ENCODE results near the gene ZNF581. TPM values are rescaled to one million over a fixed set of nuclear protein-coding genes. Genes with fewer than 3 reads are reported as not detected.
A peak's percentile ranks its signal among the peaks of the same experiment; 100 is the strongest.

Gene ZNF581
- total RNA-seq, 2 donors from 2014 or later, result 7.5 to 8.6 TPM

DNA sequence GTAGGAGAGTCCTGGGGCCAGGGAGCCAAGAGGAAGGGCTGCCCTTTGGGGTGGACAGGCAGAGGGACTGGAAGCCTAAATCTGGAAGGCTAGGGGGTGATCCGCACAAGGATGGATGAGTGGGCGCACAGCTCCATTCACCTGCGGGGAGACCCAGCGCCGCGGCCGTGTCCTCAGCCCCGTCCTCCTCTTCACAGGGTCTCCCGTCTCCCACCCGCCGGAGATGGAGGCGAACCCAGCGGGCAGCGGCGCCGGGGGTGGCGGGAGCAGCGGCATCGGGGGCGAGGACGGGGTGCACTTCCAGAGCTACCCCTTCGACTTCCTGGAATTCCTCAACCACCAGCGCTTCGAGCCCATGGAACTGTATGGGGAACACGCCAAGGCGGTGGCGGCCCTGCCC, 30.1 kb upstream of the ZNF581 start:
- DNase-seq (ENCODE audit: low spot score), result no peak
- TF ChIP-seq, protein P1, sequence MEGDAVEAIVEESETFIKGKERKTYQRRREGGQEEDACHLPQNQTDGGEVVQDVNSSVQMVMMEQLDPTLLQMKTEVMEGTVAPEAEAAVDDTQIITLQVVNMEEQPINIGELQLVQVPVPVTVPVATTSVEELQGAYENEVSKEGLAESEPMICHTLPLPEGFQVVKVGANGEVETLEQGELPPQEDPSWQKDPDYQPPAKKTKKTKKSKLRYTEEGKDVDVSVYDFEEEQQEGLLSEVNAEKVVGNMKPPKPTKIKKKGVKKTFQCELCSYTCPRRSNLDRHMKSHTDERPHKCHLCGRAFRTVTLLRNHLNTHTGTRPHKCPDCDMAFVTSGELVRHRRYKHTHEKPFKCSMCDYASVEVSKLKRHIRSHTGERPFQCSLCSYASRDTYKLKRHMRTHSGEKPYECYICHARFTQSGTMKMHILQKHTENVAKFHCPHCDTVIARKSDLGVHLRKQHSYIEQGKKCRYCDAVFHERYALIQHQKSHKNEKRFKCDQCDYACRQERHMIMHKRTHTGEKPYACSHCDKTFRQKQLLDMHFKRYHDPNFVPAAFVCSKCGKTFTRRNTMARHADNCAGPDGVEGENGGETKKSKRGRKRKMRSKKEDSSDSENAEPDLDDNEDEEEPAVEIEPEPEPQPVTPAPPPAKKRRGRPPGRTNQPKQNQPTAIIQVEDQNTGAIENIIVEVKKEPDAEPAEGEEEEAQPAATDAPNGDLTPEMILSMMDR (IDR thresholded peaks at IDR 0.05), result no peak
- H3K27ac ChIP-seq, result peak overlapping the region; percentile 68 to 92

DNA sequence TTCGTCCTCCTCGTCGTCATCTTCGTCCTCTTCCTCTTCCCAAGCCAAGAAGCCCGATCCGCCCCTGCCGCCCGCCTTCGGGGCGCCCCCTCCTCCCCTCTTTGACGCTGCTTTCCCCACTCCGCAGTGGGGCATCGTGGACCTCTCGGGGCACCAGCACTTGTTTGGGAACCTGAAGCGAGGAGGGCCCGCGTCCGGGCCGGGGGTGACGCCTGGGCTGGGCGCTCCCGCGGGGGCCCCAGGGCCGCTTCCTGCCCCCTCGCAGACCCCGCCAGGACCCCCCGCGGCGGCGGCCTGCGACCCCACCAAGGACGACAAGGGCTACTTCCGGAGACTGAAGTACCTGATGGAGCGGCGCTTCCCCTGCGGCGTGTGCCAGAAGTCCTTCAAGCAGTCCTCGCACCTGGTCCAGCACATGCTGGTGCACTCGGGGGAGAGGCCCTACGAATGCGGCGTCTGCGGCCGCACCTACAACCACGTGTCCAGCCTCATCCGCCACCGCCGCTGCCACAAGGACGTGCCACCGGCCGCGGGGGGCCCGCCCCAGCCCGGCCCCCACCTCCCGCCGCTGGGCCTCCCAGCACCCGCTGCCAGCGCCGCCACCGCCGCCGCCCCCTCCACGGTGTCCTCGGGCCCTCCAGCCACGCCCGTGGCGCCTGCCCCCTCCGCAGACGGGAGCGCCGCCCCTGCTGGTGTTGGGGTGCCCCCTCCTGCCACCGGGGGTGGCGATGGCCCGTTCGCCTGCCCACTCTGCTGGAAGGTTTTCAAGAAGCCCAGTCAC, 29.3 kb upstream of the ZNF581 start:
- H3K27ac ChIP-seq, result no peak overlapping the region
- H3K36me3 ChIP-seq, result peaks cover 47% of the 10 kb centered on the region

More for the DNA sequence above, 30.1 kb upstream of the ZNF581 start:
- Histone ChIP-seq H3K27me3 (no peaks in the 10 kb centered on the region), H3K4me3 (no peak overlapping the region), H3K36me3 (peaks cover 48% of the 10 kb centered on the region), H3K4me1 (peaks cover 0 to 40% of the 10 kb centered on the region in 2 donors), H3K9me3 (no peaks in the 10 kb centered on the region)

DNA sequence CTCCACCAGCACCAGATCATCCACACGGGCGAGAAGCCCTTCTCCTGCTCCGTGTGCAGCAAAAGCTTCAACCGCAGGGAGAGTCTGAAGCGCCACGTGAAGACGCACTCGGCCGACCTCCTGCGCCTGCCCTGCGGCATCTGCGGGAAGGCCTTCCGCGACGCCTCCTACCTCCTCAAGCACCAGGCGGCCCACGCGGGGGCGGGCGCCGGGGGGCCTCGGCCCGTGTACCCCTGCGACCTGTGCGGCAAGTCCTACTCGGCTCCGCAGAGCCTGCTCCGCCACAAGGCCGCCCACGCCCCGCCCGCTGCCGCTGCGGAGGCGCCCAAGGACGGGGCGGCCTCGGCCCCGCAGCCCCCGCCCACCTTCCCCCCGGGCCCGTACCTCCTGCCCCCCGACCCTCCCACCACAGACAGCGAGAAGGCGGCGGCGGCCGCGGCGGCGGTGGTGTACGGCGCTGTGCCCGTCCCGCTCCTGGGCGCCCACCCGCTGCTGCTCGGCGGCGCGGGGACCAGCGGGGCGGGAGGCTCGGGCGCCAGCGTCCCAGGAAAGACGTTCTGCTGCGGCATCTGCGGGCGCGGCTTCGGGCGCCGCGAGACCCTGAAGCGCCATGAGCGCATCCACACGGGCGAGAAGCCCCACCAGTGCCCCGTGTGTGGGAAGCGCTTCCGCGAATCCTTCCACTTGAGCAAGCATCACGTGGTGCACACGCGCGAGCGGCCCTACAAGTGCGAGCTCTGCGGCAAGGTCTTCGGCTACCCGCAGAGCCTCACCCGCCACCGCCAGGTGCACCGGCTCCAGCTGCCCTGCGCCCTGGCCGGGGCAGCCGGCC, 28.5 kb upstream of the ZNF581 start:
- TF ChIP-seq, protein P1 (IDR thresholded peaks at IDR 0.05), result no peak
- Histone ChIP-seq H3K4me3 (no peak overlapping the region), H3K9me3 (no peaks in the 10 kb centered on the region), H3K4me1 (peaks cover 0 to 30% of the 10 kb centered on the region in 2 donors), H3K36me3 (peaks cover 39% of the 10 kb centered on the region), H3K27me3 (no peaks in the 10 kb centered on the region), H3K27ac (no peak overlapping the region)
- DNase-seq (ENCODE audit: low spot score), result no peak

More for the DNA sequence above, 29.3 kb upstream of the ZNF581 start:
- H3K4me3 ChIP-seq, result no peak overlapping the region
- no peaks in the 10 kb centered on the region for H3K27me3 ChIP-seq
- H3K4me1 ChIP-seq, result peaks cover 0 to 36% of the 10 kb centered on the region in 2 donors
- no peak for DNase-seq (ENCODE audit: low spot score)
- TF ChIP-seq, protein P1 (IDR thresholded peaks at IDR 0.05), result no peak
- H3K9me3 ChIP-seq, result no peaks in the 10 kb centered on the region

DNA sequence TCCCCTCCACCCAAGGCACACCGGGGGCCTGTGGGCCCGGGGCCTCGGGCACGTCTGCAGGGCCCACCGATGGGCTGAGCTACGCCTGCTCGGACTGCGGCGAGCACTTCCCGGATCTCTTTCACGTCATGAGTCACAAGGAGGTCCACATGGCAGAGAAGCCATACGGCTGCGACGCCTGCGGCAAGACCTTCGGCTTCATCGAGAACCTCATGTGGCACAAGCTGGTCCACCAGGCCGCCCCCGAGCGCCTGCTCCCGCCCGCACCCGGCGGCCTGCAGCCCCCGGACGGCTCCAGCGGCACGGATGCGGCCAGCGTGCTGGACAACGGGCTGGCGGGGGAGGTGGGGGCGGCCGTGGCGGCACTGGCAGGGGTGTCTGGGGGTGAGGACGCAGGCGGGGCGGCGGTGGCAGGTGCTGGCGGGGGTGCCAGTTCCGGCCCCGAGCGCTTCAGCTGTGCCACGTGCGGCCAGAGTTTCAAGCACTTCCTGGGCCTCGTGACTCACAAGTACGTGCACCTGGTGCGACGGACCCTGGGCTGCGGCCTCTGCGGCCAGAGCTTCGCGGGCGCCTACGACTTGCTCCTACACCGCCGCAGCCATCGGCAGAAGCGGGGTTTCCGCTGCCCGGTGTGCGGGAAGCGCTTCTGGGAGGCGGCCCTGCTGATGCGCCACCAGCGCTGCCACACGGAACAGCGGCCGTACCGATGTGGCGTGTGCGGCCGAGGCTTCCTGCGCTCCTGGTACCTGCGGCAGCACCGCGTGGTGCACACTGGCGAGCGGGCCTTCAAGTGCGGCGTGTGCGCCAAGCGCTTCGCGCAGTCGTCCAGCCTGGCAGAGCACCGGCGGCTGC, 27.7 kb upstream of the ZNF581 start:
- TF ChIP-seq, protein P1 (IDR thresholded peaks at IDR 0.05), result no peak
- peaks cover 0 to 25% of the 10 kb centered on the region in 2 donors for H3K4me1 ChIP-seq
- H3K27ac ChIP-seq, result no peak overlapping the region
- H3K4me3 ChIP-seq, result no peak overlapping the region
- H3K36me3 ChIP-seq, result peaks cover 31% of the 10 kb centered on the region
- H3K9me3 ChIP-seq, result no peaks in the 10 kb centered on the region
- no peak for DNase-seq (ENCODE audit: low spot score)
- no peaks in the 10 kb centered on the region for H3K27me3 ChIP-seq

DNA sequence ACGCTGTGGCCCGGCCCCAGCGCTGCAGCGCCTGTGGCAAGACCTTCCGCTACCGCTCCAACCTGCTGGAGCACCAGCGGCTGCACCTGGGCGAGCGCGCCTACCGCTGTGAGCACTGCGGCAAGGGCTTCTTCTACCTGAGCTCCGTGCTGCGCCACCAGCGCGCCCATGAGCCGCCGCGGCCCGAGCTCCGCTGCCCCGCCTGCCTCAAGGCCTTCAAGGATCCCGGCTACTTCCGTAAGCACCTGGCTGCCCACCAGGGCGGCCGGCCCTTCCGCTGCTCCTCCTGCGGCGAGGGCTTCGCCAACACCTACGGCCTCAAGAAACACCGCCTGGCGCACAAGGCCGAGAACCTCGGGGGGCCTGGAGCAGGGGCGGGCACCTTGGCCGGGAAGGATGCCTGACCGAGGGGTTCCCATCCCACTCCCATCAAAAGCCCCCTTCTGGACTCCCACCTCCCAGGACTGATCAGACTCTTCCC, 27.0 kb upstream of the ZNF581 start:
- peaks cover 31% of the 10 kb centered on the region for H3K36me3 ChIP-seq

More for the DNA sequence above, 27.0 kb upstream of the ZNF581 start:
- TF ChIP-seq, protein P1 (IDR thresholded peaks at IDR 0.05), result no peak
- H3K4me3 ChIP-seq, result no peak overlapping the region
- no peaks in the 10 kb centered on the region for H3K27me3 ChIP-seq
- H3K9me3 ChIP-seq, result no peaks in the 10 kb centered on the region
- DNase-seq (ENCODE audit: low spot score), result no peak
- H3K4me1 ChIP-seq, result peaks cover 0 to 19% of the 10 kb centered on the region in 2 donors
- no peak overlapping the region for H3K27ac ChIP-seq

Measured in right atrium auricular region (tissue), 2 donors.